Measurements from ENCODE around the gene CLBA1. TPM values are rescaled to one million over a fixed set of nuclear protein-coding genes. Genes with fewer than 3 reads are reported as not detected.

The CLBA1 gene
- total and polyA plus RNA-seq, 4 donors: 10.9 to 23.8 (median 17.5) TPM

DNA sequence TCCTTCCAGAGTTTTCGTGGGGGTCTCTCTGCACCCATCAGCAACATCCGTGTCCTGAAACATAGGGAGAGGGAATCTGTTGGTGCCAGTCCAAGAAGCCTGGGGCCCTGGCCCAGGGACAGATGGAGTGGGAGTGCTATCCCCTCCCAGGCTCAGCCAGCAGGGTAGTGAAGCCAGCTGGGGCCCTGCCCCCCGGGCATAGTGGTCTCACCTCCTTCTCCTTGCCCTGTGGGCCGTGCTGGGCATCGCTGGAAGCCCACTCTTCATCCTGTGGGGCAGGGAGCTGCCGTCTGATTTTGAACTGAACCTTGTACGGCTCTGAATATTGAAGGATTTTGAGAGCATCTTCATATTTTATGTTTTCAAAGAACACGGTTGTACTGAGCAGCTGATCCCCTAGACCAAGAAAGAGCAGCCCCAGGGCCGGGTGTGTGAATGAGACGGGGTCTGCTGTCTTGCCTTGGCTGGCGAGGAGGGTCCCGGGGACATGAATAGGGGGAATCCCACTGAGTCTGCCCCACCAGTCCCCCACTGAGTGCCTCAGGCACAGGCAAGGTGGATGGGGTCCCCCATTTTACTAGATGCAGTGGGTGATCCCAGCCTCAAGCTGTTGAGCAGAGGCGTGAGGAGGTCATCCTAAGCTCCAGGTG, 30.7 kb upstream of the CLBA1 start:
- H3K27ac ChIP-seq (ENCODE audit: low read depth, low read length): no peak overlapping the region
- no peaks in the 10 kb centered on the region for H3K27me3 ChIP-seq (ENCODE audit: control insufficient read depth, insufficient read depth, low read length)
- H3K36me3 ChIP-seq (ENCODE audit: control insufficient read depth, insufficient read depth, low read length): peaks cover 40% of the 10 kb centered on the region
- DNase-seq (ENCODE audit: low read depth in 4 of 6, low spot score in 6 of 6): no peak
- H3K4me1 ChIP-seq (ENCODE audit: control insufficient read depth, insufficient read depth, low read length): no peaks in the 10 kb centered on the region
- H3K4me3 ChIP-seq (ENCODE audit: low read depth, low read length): no peak overlapping the region
- 87% methylated on average over 10 of the region's 13 CpGs for WGBS (ENCODE audit: insufficient coverage)
- no peaks in the 10 kb centered on the region for H3K9me3 ChIP-seq (ENCODE audit: control insufficient read depth, insufficient read depth, low read length)

DNA sequence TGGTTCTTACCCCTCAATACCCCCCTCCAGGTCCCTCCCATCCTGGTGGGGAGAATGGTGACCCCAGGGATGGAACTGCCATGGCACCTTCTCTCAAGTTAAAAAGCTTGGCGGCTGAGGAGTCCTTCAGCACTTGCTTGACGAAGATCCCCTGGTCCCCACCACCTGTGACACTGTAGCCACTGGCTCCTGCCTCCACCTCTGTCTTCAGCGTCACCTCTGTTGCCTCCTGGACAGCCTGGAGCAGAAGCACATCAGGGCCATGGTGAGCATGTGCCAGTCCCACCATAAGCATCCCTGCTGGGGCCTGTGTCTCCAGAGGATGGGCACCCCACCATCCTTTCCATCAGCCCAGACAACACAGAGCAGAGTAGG, 30.2 kb upstream of the CLBA1 start:
- WGBS (ENCODE audit: insufficient coverage): 89% methylated on average over 3 of the region's 3 CpGs
- no peak overlapping the region for H3K4me3 ChIP-seq (ENCODE audit: low read depth, low read length)
- no peaks in the 10 kb centered on the region for H3K9me3 ChIP-seq (ENCODE audit: control insufficient read depth, insufficient read depth, low read length)
- H3K27ac ChIP-seq (ENCODE audit: low read depth, low read length): no peak overlapping the region
- no peaks in the 10 kb centered on the region for H3K27me3 ChIP-seq (ENCODE audit: control insufficient read depth, insufficient read depth, low read length)
- DNase-seq (ENCODE audit: low read depth in 4 of 6, low spot score in 6 of 6): no peak
- H3K4me1 ChIP-seq (ENCODE audit: control insufficient read depth, insufficient read depth, low read length): no peaks in the 10 kb centered on the region
- H3K36me3 ChIP-seq (ENCODE audit: control insufficient read depth, insufficient read depth, low read length): peaks cover 40% of the 10 kb centered on the region

DNA sequence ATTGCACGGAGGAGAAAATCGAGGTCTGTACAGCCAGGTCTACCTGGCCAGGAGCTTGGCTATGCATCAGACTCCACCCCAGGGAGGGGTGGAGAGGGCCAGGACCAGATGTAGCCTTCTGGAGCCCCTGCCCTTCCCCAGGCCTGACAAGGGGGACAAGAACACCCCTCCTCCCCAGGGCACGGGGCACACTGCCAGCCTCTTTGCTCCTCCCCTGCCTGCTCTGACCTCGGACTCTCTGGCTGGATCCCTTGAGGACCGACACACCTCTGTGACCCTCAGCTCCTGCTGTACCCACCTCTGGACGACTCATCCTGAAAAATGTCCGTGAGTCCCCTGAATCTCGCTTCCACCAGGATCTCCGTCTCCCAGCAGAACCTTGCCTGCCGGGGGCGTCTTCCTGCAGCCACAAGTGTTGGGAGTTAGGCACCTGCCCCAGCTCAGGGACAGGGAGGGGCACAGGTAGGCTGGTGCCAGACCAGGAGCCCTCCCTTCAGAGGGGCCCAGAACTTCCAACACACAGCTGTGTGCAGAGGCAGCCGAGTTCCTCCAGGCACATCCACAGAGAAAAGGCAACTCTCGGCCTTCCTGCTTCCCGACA, 29.2 kb upstream of the CLBA1 start:
- Histone ChIP-seq H3K36me3 (ENCODE audit: control insufficient read depth, insufficient read depth, low read length) (peaks cover 40% of the 10 kb centered on the region), H3K27me3 (ENCODE audit: control insufficient read depth, insufficient read depth, low read length) (no peaks in the 10 kb centered on the region), H3K27ac (ENCODE audit: low read depth, low read length) (no peak overlapping the region), H3K4me1 (ENCODE audit: control insufficient read depth, insufficient read depth, low read length) (no peaks in the 10 kb centered on the region), H3K4me3 (ENCODE audit: low read depth, low read length) (no peak overlapping the region), H3K9me3 (ENCODE audit: control insufficient read depth, insufficient read depth, low read length) (no peaks in the 10 kb centered on the region)
- no peak for DNase-seq (ENCODE audit: low read depth in 4 of 6, low spot score in 6 of 6)
- 87% methylated on average over 11 of the region's 14 CpGs for WGBS (ENCODE audit: insufficient coverage)

DNA sequence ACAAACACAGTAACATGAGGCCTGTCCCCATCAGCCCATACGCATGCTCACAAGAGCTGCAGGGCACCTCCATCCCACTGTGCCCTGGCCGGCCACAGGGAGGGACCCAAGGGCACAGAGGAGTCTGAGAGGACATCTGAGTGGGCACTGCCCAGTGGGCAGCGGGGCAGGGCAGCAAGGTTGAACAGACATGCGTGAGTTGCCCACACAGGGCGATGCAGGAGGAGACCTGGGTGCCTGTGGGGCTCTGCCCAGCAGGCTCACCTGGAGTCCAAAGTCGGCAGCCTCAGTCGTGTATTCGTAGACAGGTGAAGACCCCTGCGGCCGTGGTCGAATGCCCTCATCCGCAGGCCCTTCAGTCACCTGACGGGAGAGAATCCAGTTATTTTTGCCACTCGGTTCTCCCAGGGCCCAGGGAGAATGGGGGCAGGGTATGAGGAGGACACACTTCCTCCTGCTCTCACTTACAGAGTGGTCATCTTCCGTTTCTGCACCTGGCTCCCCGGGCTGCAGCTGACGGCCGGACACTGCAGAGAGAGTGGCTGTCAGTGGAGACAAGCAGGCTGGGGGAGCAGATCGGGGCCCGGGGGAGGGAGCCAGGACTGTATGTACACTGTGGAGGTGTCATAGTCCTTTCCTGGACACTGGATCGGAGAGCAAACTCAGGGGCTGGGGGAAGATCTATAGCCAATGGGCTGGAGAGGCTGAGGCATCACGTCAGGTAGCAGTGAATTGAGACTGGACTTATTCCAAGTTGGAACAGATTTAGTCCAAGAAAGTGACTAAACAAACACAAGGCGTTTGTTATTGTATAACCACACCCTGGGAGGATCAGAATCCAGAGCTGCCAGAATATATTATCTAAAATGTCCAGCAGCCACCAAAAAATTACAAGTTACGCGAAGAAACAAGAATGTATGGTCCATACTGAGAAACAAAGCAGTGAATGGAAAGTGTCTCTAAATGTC, 28.2 kb upstream of the CLBA1 start:
- no peaks in the 10 kb centered on the region for H3K27me3 ChIP-seq (ENCODE audit: control insufficient read depth, insufficient read depth, low read length)
- DNase-seq (ENCODE audit: low read depth in 4 of 6, low spot score in 6 of 6): no peak
- H3K27ac ChIP-seq (ENCODE audit: low read depth, low read length): no peak overlapping the region
- H3K4me1 ChIP-seq (ENCODE audit: control insufficient read depth, insufficient read depth, low read length): no peaks in the 10 kb centered on the region
- peaks cover 33% of the 10 kb centered on the region for H3K36me3 ChIP-seq (ENCODE audit: control insufficient read depth, insufficient read depth, low read length)
- H3K4me3 ChIP-seq (ENCODE audit: low read depth, low read length): no peak overlapping the region
- no peaks in the 10 kb centered on the region for H3K9me3 ChIP-seq (ENCODE audit: control insufficient read depth, insufficient read depth, low read length)
- 82% methylated on average over 22 of the region's 25 CpGs for WGBS (ENCODE audit: insufficient coverage)

DNA sequence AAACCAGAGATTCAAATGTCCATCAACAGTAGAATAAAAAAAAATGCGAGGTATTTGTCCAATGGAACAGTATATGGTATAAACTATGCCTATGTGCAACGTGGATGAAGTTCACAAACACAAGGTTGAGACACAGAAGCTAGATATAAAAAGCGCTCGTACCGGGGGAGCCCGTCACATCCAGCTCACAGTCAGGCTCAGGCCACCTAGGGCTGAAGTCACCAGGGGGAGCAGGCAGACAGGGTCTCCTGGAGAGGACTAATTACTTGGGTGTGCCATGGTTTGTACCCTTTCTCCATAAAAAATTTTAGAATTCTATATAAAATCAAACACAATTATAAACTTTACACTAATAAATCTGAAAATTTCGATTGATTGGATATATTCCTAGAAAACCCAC, 21.0 kb upstream of the CLBA1 start:
- H3K36me3 ChIP-seq (ENCODE audit: control insufficient read depth, insufficient read depth, low read length): peaks cover 2% of the 10 kb centered on the region
- DNase-seq (ENCODE audit: low read depth in 4 of 6, low spot score in 6 of 6): no peak
- H3K27me3 ChIP-seq (ENCODE audit: control insufficient read depth, insufficient read depth, low read length): peaks cover 9% of the 10 kb centered on the region
- H3K4me3 ChIP-seq (ENCODE audit: low read depth, low read length): no peak overlapping the region
- H3K9me3 ChIP-seq (ENCODE audit: control insufficient read depth, insufficient read depth, low read length): no peaks in the 10 kb centered on the region
- no peak overlapping the region for H3K27ac ChIP-seq (ENCODE audit: low read depth, low read length)
- peaks cover 24% of the 10 kb centered on the region for H3K4me1 ChIP-seq (ENCODE audit: control insufficient read depth, insufficient read depth, low read length)
- 82% methylated on average over 7 of the region's 7 CpGs for WGBS (ENCODE audit: insufficient coverage)

DNA sequence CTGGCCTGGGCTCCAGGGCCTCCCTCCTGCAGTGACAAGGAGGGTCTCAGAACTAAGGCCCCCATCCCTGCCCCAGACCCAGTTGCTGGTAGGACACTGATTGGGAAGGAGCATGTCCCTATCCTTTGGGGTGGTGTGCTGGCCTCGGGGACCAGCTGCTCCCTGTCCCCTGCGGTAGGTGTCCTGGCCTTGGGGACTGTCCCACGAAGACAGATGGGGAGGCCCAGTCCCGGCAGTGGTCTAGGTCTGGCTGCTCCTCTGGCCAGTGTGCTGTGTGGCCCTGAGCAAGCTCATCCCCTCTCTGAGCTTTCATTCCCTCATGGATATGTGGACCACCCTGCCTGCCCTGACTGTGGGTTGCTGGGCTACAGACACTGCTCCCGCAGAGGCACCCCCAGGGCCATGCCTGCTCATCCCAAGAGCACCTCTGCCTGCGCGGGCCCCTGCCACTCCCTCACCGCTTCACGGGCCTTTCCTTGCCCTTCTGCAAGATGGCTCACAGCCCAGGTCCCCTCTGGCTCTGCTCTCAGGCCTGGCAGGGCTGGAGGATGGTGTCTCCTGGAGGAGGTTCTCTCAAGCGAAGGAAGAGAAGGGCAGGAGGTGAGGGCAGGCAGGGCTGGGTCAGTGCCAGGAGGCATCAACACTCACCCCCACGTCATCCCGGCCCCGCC, 19.9 kb upstream of the CLBA1 start:
- WGBS (ENCODE audit: insufficient coverage): 84% methylated on average over 12 of the region's 13 CpGs

DNA sequence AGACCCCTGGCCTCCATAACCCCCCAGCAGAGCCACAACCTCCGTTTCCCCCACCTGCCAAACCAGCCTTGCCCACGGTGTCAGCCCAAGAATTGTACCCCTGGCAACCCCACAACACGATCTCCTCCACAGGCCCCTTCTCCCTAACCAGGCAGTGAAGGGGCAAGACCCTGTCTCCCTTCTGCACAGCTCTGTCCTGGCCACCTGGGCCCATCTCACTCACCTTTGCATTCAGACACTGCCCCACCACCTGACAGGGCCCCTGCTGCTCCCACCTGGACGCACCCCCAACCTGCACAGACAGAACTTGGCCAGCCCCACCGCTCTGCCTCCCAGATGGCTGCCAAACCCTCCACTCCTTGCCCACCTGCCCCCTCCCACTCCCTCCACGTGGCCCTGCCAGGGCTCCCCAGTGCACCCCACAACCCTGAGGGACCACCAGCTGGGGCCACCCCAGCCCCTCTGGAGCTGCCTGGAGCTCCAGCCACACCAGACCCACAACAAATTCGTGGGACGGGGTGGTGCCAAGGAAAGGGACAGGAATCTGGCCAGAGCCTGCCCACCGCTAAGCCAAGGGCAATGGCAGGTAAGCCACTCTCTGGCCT, 19.2 kb upstream of the CLBA1 start:
- peaks cover 24% of the 10 kb centered on the region for H3K4me1 ChIP-seq (ENCODE audit: control insufficient read depth, insufficient read depth, low read length)
- H3K27ac ChIP-seq (ENCODE audit: low read depth, low read length): no peak overlapping the region
- WGBS (ENCODE audit: insufficient coverage): 82% methylated on average over 9 of the region's 9 CpGs
- H3K36me3 ChIP-seq (ENCODE audit: control insufficient read depth, insufficient read depth, low read length): peaks cover 2% of the 10 kb centered on the region
- no peak for DNase-seq (ENCODE audit: low read depth in 4 of 6, low spot score in 6 of 6)
- H3K27me3 ChIP-seq (ENCODE audit: control insufficient read depth, insufficient read depth, low read length): peaks cover 9% of the 10 kb centered on the region
- H3K4me3 ChIP-seq (ENCODE audit: low read depth, low read length): no peak overlapping the region
- no peaks in the 10 kb centered on the region for H3K9me3 ChIP-seq (ENCODE audit: control insufficient read depth, insufficient read depth, low read length)

More for the DNA sequence above, 19.9 kb upstream of the CLBA1 start:
- Histone ChIP-seq H3K4me3 (ENCODE audit: low read depth, low read length) (no peak overlapping the region), H3K27ac (ENCODE audit: low read depth, low read length) (no peak overlapping the region), H3K4me1 (ENCODE audit: control insufficient read depth, insufficient read depth, low read length) (peaks cover 24% of the 10 kb centered on the region), H3K9me3 (ENCODE audit: control insufficient read depth, insufficient read depth, low read length) (no peaks in the 10 kb centered on the region), H3K27me3 (ENCODE audit: control insufficient read depth, insufficient read depth, low read length) (peaks cover 9% of the 10 kb centered on the region), H3K36me3 (ENCODE audit: control insufficient read depth, insufficient read depth, low read length) (peaks cover 2% of the 10 kb centered on the region)
- DNase-seq (ENCODE audit: low read depth in 4 of 6, low spot score in 6 of 6): no peak

DNA sequence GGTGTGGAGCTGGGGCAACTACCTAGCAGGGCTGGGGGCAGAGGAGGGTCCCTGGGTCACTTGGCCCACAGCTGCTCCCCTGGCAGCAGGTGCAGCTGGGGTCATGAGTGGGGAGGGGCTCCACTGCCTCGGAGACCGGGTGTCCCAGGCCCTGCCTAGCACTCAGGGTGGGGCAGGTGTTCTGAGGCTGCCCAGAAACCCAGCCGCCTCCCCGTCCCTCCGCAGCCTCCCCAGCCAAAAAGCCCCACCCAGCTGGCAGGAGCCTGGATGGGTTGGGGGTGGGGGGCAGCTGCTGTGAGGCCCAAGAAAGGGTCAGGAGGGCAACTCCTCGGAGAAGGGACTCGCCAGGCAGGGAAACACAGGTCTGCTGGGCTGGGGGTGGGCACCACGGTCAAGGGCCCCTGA, 18.6 kb upstream of the CLBA1 start:
- no peak overlapping the region for H3K27ac ChIP-seq (ENCODE audit: low read depth, low read length)
- peaks cover 2% of the 10 kb centered on the region for H3K36me3 ChIP-seq (ENCODE audit: control insufficient read depth, insufficient read depth, low read length)
- peaks cover 9% of the 10 kb centered on the region for H3K27me3 ChIP-seq (ENCODE audit: control insufficient read depth, insufficient read depth, low read length)
- no peak overlapping the region for H3K4me3 ChIP-seq (ENCODE audit: low read depth, low read length)
- peaks cover 24% of the 10 kb centered on the region for H3K4me1 ChIP-seq (ENCODE audit: control insufficient read depth, insufficient read depth, low read length)
- H3K9me3 ChIP-seq (ENCODE audit: control insufficient read depth, insufficient read depth, low read length): no peaks in the 10 kb centered on the region
- WGBS (ENCODE audit: insufficient coverage): 34% methylated on average over 4 of the region's 8 CpGs
- no peak for DNase-seq (ENCODE audit: low read depth in 4 of 6, low spot score in 6 of 6)
